HG03095 (cell line): ENCODE data around the gene OR2AE1.
A peak's percentile ranks its signal among the peaks of the same experiment; 100 is the strongest.

Experiments used
- ATAC-seq: cut with Tn5 transposase; IDR thresholded peaks from one replicate; pipeline ENCODE4 v1.9.1; 2021; ENCODE audit warnings: moderate library complexity; ENCODE audit not compliant: unreplicated experiment

Gene OR2AE1

DNA sequence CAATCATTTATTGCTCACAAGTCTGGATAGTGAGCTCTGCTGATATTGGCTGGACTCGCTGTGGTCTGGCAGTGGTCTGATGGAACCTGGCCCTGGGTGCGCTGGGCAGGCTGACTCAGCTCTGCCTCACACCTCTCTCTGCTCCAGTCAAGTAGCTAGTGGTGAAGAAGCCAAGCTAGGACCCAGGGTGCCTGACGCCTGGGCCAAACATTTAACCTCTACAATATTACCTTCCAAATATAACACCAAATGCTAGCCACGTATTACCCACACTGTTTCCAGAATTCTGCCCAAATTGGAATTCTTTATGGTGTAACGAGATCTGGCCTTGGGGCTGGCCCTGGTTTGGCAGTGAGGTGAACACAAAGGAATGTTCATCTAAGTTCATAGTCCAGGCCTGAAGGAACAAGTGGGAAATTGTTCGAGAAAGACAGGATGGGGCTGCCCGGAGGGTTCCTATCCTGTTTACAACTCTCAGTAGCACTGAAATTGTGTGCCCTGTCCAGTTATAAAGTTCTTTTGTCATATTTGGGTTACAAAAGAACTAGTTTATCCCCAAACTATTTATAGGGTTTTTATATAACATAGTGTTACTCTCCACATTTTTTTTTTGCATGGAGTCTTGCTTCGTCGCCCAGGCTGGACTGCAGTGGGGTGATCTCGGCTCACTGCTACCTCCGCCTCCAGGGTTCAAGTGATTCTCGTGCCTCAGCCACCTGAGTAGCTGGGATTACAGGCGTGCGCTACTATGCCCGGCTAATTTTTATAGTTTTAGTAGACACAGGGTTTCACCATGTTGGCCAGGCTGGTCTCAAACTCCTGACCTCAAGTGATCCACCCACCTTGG, 16.3 kb downstream of the OR2AE1 start:
- ATAC-seq = no peak

DNA sequence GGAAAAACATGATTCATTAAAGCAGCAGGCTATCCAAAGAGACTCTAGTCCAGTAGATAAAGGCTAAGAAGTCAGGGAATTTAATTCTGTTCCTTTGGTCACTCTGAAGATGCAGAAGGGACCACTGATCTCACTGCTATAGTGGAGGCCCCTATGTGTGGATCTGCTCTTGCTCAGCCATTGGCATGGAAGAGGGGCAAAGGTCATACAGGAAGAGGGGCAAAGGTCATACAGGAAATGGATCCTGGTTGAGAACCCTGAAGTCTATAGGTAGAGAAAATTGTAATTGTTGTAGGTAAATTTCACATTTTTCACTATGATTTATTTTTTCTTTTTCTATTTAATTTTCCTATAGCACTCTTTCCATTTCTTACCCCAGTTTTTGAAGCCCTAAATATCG, 21.6 kb downstream of the OR2AE1 start:
- no peak for ATAC-seq

DNA sequence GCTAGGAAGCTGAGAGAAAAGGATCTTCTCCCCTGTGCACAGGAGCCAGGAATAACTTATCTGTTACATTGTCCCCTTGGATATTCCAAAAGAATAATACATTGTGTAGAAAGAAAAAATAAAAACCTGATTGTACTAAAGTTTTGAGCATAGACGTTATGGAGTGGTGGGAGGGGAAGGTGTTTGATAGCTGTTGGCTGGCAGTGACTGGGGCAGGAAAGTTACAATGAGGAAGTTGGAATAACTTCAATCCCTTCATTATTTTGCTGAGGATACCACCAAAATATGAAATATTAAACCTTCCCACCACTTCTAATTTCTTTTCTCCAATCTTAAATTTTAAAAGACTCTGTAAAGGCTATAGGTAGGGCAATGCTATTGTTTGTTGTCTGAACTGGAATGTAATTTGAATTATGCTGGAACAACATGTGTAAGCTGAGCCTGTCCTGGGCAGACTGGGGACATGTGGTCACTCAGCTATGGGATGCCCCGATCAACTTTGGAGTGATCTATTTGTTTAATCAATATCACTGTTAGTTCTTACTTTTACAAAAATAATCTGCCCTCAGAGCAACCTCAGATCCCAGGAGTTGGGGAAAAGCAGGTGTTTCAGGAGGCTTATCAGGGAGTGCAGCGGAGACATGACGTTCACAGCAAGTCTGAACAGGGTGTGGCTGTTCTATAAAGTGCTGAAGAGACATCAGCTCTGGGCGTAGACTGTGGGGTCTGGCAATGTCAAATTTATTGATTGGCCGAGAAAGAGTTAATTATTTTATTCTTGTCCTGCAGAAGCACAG, 28.2 kb downstream of the OR2AE1 start:
- ATAC-seq = no peak

DNA sequence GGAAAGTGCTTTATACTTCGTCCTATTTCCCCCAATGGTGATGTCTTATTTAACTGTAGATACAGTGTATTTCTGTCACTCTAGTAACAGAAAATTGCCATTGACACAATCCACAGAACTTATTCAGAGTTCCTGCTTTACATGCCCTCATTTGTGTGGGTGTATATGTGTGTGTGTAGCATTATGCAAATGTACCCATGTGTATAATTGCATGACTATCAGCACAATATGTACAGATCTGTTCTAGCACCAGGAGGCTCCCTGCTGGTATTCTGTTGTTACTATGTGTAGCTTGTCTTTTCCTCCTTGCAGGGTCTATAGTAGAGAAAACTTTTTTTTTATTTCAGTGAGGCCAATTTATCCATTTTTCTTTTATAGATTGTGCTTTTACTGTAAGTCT, 32.5 kb downstream of the OR2AE1 start:
- no peak for ATAC-seq

DNA sequence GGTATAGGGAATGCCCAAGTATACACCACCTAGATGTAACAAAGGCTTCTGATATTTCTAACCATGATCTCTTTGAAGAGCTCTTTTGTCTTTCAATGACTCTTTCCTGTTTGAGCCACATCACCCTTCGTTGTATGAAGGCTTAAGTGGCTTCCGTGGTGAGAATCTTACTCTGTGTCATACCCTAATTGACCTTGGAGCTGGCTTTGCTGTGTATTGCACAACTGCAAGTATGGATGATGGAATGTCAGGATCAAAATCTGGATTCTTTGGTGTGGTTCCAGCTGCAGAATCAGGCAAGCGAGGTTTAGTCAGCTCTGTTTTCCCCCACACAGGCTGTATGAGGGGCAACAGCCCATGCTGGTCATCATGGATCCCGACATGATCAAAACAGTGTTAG, 33.0 kb downstream of the OR2AE1 start:
- no peak for ATAC-seq

DNA sequence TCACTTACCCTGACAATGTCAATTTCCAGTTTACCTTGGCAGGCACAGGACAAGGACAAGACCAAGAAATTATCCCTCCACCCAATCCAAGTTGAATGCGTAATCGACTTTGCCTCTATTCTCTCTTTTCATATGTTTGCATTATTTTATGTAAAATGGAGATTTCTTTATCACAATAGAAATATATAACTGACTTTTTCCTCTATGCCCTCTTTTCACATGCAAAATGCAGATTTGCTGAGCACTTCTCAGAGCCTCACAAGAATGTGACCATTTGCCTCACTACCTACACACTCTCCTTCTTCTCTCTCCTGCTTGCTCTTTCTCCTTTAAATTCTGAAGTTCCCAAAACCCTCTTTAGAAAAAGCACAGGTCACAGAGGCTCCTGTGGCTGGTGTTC, 33.9 kb downstream of the OR2AE1 start:
- no peak for ATAC-seq

DNA sequence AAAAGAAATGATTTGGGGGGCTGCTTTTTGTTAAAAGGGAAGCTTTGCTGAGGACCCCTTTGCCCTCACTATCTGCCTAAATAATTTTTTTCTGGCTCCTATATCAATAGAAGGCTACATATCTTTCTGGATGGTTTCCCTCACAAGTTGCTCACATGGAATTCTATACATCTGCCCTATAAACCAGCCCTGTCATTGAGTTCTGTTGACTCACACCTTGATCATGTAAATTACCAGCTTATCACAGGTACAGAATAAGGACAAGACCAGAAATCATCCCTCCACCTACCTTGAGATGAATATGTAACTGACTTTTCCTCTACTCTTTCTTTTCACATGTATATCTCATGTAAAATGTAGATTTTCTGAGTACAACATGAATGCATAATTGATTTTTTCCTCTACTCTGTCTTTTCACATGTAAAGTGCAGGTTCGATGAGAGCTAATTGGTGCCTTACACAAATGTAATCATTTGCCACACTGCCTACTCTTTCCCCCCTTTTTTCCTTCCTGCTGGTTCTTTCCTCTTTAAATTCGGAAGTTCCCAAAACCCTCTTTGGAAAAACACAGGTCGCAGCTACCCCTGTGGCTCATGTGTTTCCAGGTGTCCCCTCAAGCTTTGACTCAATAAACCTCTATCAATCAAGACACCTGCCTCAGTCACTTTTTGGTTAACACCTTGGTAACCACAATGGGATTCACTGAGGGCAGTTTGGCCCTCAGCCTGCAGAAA, 36.5 kb downstream of the OR2AE1 start:
- ATAC-seq = no peak

DNA sequence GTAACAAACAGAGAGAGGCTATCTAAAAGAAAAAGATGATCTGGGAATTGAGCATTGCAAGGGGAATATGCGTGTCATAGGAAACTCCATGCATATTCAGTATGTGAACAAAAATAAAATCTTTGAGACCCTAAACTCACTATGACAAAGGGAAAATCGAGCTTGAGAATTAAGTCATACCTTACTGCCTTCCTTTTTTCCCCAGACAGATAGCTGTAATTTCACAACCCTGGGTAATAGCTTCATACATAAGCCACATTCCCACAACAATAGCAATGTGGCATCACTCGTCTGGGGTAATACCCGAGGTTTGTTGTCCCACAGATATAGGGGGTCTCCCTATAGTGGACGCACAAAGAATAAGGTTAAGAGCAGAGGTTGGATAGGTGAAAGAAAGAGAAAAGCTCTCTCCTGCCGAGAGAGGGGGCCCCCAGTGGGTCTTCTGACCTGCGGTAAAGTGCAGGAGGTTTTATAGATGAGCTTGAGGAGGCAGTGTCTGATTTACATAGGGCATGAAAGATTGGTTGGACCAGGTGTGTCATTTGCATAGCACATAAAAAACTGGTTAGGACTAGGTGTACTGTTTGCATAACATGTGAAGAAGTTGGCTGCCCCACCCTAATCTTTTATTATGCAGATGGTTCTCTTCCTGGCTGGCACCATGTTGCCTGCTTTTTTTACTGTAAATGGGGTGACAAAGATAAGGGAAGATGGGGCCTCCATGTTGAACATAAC, 37.4 kb downstream of the OR2AE1 start:
- ATAC-seq = no peak

DNA sequence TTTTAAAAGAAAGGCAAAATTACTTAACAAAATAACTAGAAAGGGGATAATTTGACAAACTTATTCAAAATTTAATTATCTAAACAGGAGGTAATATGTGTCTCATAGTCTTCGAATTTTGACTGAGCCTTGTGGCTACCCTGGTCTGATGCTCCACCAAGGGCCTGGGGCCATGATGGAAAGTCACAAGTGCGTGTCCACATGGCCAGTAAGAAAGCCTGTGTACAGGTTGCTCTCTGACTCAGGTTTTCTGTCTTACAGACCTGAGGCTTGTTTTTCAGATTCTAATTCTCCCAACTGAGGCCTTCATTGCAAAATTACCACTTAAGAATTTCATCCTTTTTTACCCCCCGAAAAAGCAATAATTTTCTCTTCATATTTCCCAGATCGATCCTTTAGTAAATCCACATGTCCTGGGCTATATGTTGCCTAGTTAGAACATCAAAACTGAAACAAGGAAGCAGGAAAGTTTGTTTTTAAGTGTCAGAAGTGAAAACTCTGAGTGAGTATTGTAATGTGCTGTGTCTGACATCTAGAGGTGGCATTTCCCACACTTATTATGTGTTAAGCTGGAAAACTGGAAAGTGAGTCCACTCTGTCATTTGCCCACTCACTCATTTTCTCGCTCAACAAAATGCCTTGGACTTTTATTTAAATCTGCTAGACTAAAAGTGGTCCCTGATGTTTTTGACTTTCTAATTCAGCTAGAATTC, 39.0 kb downstream of the OR2AE1 start:
- ATAC-seq = peak; percentile 72

DNA sequence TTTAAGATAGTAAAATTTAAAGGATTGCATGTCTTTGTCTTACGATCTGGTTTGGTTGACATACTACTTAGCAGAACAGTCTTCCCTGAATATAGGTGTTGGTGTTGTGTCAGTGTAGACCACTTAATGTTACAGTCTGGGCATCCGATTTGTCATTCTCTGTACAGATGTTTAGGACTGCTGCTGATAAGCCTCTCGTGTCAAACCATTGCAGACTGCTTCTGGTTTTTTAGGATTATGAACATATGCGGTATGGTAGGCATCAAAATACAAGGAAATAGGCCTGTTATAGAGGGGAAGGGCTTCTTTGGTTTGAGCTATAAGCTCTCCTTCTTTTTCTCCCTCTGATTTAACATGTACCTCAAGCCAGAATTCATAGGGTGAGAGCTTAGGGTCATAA, 41.6 kb downstream of the OR2AE1 start:
- no peak for ATAC-seq

DNA sequence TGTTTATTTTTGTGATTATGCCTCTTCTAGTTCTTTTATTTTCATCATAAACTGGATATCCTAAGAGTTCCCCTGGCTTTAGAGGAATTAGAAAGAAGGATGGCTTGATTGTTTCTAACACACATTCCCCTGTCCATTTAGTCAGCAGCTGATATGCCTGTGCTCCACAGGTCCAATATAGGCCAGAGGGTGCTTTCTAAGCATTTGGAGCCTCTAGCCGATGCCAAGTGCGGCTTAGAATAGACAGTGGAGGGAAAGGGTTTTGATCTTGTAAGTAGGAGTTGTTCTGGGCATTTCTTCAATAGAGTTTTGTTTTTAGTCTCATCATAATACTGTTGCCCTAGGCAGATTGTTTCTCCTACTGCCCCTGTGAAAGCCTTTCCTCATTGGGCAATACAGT, 42.5 kb downstream of the OR2AE1 start:
- ATAC-seq = no peak

DNA sequence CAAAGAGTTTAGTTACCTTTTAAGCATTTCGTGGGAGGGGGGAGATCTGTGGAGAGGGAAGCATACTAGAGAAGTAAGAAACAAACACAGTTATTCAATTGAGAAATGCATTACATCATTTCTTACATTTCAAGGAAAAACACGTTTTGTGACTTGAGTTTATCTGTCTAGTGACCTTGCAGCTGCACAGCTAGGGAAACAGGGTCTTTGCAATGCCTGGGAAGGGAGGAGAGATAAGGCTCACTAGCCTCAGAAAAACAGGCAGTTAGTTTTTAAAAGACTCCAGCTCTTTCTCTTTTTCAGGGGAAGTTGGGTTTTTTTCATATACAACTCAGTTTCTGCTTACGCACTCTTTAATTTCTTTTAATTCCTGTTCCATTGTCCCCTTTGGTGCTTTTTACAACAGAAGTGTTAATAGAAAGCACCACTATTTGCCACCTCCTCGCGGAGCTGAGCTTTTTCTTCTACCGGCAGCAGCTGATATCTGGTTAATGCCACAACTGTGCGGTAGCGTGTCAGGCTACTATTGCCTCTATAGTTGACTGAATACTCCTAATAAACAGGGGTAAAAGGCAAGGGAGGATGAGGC, 43.5 kb downstream of the OR2AE1 start:
- ATAC-seq = no peak

DNA sequence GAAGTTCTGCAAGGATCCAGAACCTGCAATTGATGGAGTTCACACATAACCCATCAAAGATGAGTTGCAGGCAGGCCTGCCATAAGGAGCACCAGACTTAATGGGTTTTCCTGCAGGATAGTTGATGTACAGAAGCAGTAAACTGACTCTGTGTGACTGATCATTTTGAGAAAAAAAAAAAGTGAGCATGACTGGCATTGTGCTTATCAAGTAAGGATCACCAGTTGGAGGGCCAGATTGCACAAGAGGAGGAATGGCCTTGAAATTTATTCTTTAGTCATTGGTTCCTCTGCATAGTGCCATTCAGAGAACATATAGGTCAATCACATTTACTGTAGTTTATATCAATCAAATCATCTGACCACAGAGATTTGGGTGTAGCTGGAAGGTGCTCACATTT, 45.2 kb downstream of the OR2AE1 start:
- no peak for ATAC-seq

DNA sequence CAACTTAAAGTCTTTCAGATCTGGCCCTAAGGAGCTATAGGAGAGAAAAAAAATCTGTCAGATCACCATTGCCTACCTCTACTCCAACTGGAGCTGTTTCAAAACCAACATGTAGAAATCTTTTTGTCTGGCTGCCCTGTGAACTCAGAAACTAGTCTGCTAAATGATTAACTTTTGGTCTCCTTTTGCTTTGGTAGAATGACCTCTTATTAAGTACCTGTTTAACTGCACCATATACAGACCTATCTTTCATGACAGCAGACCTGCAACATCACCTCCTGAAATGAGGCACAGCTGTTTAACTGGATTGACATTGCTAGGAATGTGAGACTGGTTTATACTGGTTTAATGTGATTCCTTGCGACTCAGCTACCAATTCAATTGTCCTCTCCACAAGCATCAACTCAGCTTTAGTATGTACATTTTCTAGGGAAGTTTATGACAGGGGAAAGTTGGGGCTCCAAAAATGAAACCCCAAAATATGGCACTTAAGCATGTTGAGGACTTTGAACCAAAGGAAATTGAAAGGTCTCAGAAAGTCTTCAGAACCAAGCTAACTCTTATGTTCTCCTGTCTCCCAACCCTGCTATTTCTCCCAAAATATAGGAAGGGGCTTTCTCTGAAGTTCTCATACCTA, 47.2 kb downstream of the OR2AE1 start:
- no peak for ATAC-seq

DNA sequence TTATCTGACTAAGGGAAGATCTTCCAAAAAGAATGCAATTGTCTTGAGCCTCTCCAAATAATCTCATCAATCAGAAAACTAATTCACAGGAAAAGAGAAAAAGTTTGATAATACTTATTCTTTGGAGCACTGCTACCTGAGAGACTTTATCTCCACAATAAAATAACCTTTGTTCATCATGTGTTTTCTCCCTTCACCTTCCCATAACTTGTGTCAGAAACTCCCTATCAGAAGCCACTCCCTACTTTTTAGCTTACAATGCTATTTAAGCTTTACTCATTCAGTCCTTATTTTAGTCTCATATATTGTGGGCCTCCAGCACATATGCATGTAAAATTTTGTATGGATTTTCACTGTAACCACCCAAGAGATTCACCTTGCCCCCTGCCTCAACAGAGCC, 48.0 kb downstream of the OR2AE1 start:
- no peak for ATAC-seq

DNA sequence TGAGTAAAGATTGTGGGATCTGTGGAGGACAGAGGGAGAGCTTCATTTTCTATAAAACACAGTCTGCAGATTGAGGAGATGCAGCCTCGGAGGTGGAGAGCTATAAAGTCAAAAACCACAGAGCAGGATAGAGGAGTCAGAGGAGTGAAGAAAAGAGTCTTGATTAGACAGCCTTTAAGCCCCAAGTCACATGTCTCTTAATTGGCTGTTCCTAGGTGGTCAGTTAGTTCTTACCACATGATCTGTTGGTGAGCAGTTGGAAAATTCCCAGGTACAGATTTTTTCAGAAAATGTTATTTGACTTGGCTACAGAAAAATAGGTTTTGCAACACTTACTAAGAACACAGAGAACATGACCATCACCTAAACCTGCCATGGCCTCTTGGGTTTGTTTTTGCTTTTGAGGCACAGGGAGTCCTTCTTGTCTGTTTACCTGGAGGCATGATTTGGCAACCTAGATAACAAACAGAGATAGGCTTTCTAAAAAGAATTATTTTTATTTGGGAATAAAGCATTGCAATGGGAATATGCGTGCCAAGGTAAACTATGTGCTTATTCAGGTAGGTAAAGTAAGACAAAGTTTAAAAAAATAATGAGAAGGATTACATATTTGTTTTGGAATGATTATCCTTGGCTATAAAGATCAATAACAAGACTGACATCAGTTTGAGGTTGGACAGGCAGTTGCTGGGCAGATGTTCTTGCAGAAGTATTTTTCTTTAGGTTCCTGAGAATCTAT, 49.6 kb downstream of the OR2AE1 start:
- no peak for ATAC-seq
